ENCODE data around the gene ANGPTL3.
"Not testable (repeated sequence)": the region's sequence is repeated elsewhere in the genome, so short reads cannot be mapped to it uniquely, and the experiment has no call there.

The ANGPTL3 gene

DNA sequence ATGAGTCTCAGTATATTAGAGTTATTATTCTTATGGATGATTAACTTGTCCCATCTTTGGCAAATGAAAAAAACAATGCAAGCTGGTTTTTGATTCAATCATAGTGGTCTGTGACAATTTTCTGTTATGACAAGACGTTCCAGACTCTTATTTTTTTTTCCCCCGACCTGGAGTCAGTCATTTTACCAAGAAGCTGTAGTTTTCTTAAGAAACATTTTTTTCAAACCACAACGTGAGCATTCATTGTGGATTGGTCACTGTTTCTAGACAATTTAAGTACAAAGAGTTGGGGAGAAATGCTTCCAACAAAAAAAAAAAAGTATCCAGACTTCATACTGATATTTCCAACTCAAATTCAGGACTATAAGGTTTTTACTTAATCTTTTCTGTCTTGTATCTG is 8.0 kb upstream of the ANGPTL3 start:
- H3K9ac ChIP-seq = no peak overlapping the region
- no peaks in the 10 kb centered on the region for H3K27me3 ChIP-seq
- TF ChIP-seq Cebpa-rat (IDR thresholded peaks at IDR 0.05) = no peak
- no peaks in the 10 kb centered on the region for H3K9me3 ChIP-seq (replicated peaks in 1 of 11)
- no peaks in the 10 kb centered on the region for H3K4me1 ChIP-seq
- no peak overlapping the region for H3K4me2 ChIP-seq
- peaks cover 0 to 69% (median 24%) of the 10 kb centered on the region in 11 experiments; a peak in 18 of 22 replicates for H3K36me3 ChIP-seq
- no peak overlapping the region for H3K27ac ChIP-seq
- H4K20me1 ChIP-seq = no peaks in the 10 kb centered on the region
- no peak overlapping the region for H3K4me3 ChIP-seq

GRCh38 chr1:62590255-62590969 is 6.9 kb upstream of the ANGPTL3 start:
- TF ChIP-seq Cebpa-rat (IDR thresholded peaks at IDR 0.05) = no peak
- H4K20me1 ChIP-seq = no peaks in the 10 kb centered on the region
- H3K27ac ChIP-seq = no peak overlapping the region
- peaks cover 0 to 60% (median 21%) of the 10 kb centered on the region in 11 experiments; a peak in 17 of 22 replicates for H3K36me3 ChIP-seq
- H3K4me1 ChIP-seq = no peaks in the 10 kb centered on the region
- no peaks in the 10 kb centered on the region for H3K27me3 ChIP-seq
- no peak overlapping the region for H3K9ac ChIP-seq
- no peak overlapping the region for H3K4me2 ChIP-seq
- no peak overlapping the region for H3K4me3 ChIP-seq
- no peaks in the 10 kb centered on the region for H3K9me3 ChIP-seq (replicated peaks in 1 of 11)

DNA sequence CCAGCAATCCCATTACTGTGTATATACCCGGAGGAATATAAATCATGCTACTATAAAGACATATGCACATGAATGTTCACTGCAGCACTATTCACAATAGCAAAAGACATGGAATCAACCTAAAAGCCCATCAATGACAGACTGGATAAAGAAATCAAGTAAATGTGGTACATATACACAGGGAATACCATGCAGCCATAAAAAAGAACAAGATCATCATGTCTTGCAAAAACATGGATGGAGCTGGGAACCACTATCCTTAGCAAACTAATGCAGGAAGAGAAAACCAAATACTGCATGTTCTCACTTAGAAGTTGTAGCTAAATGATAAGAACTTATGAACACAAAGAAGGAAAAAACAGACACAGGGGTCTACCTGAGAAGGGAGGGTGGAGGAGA is 6.4 kb upstream of the ANGPTL3 start:
- Histone ChIP-seq H3K27ac (no peak overlapping the region), H3K9ac (no peak overlapping the region), H3K9me3 (replicated peaks in 1 of 11) (no peaks in the 10 kb centered on the region), H3K36me3 (peaks cover 0 to 59% (median 17%) of the 10 kb centered on the region in 11 experiments; a peak in 16 of 22 replicates), H3K27me3 (no peaks in the 10 kb centered on the region), H4K20me1 (no peaks in the 10 kb centered on the region), H3K4me1 (no peaks in the 10 kb centered on the region), H3K4me2 (no peak overlapping the region), H3K4me3 (no peak overlapping the region)
- no peak for TF ChIP-seq Cebpa-rat (IDR thresholded peaks at IDR 0.05)

DNA sequence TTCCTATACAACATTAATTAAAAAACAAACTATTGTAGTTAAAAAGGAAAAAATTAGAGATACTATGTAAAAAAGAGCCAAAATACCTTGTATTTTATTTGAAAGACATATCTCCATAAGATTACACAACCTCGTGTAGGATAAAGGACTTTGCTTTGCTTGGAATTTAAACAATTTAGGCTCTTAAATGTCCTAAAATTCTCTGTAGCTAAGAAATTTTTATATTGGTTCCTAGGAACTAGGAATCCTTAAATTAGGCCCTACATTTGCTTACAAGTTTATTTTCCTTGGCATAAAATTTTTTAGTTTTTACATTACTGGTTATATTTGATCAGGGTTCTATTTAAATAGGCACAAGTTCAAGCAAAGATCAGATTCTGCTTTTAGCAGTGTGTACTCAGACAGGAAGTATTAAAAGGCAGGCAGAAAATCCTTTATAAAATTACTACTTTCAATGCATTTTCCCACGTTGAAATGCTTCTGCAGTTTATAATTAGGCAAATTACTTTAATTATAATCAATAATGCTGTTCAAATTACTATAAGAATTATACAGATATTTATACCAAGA is 3.4 kb upstream of the ANGPTL3 start:
- H3K36me3 ChIP-seq = peaks cover 0 to 50% (median 10%) of the 10 kb centered on the region in 11 experiments; a peak in 12 of 22 replicates
- H4K20me1 ChIP-seq = no peaks in the 10 kb centered on the region
- TF ChIP-seq Cebpa-rat (IDR thresholded peaks at IDR 0.05) = no peak
- H3K27ac ChIP-seq = no peak overlapping the region
- no peak overlapping the region for H3K4me3 ChIP-seq
- H3K4me2 ChIP-seq = no peak overlapping the region
- no peaks in the 10 kb centered on the region for H3K27me3 ChIP-seq
- no peak overlapping the region for H3K9ac ChIP-seq
- H3K9me3 ChIP-seq (replicated peaks in 1 of 11) = no peaks in the 10 kb centered on the region
- no peaks in the 10 kb centered on the region for H3K4me1 ChIP-seq

GRCh38 chr1:62595647-62596046 is 1.7 kb upstream of the ANGPTL3 start:
- H3K36me3 ChIP-seq = peaks cover 0 to 42% (median 8%) of the 10 kb centered on the region in 11 experiments; a peak in 10 of 22 replicates
- H3K27ac ChIP-seq = no peak overlapping the region
- H3K4me3 ChIP-seq = no peak overlapping the region

GRCh38 chr1:62599044-62599443 is 1.7 kb downstream of the ANGPTL3 start:
- Histone ChIP-seq H3K36me3 (peaks cover 0 to 26% (median 0%) of the 10 kb centered on the region in 11 experiments; a peak in 3 of 22 replicates), H3K27me3 (no peaks in the 10 kb centered on the region), H3K27ac (no peak overlapping the region), H3K4me3 (no peak overlapping the region), H3K9ac (no peak overlapping the region), H3K4me2 (no peak overlapping the region), H4K20me1 (peaks cover 0 to 4% (median 0%) of the 10 kb centered on the region in 11 experiments; a peak in 1 of 22 replicates), H3K4me1 (no peaks in the 10 kb centered on the region), H3K9me3 (replicated peaks in 1 of 11) (no peaks in the 10 kb centered on the region)
- no peak for TF ChIP-seq Cebpa-rat (IDR thresholded peaks at IDR 0.05)

More at GRCh38 chr1:62595647-62596046, 1.7 kb upstream of the ANGPTL3 start:
- peaks cover 0 to 3% (median 0%) of the 10 kb centered on the region in 11 experiments; a peak in 1 of 22 replicates for H4K20me1 ChIP-seq
- no peaks in the 10 kb centered on the region for H3K4me1 ChIP-seq
- no peak overlapping the region for H3K9ac ChIP-seq
- TF ChIP-seq Cebpa-rat (IDR thresholded peaks at IDR 0.05) = no peak
- no peaks in the 10 kb centered on the region for H3K27me3 ChIP-seq
- H3K9me3 ChIP-seq (replicated peaks in 1 of 11) = no peaks in the 10 kb centered on the region
- H3K4me2 ChIP-seq = no peak overlapping the region

DNA sequence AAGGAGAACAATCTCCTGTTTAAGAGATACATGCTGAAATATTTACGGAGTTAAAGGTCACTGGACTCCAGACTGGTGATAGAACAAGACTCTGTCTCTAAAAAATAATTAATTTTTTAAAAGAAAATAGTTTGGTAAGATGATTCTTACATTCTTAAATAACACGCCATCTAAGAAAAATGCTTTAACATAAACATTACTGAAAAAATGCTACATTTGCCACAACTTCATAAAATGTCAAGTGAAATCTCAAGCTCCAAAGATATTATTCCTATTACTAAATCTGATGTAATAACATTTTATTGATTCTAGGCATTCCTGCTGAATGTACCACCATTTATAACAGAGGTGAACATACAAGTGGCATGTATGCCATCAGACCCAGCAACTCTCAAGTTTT is 4.1 kb downstream of the ANGPTL3 start:
- Histone ChIP-seq H3K4me1 (no peaks in the 10 kb centered on the region), H3K4me3 (no peak overlapping the region), H3K27ac (no peak overlapping the region), H3K4me2 (no peak overlapping the region), H4K20me1 (peaks cover 0 to 4% (median 0%) of the 10 kb centered on the region in 11 experiments; a peak in 1 of 22 replicates), H3K9me3 (replicated peaks in 1 of 11) (no peaks in the 10 kb centered on the region), H3K9ac (no peak overlapping the region), H3K36me3 (peaks cover 0 to 20% (median 0%) of the 10 kb centered on the region in 11 experiments; a peak in 3 of 22 replicates), H3K27me3 (no peaks in the 10 kb centered on the region)
- no peak for TF ChIP-seq Cebpa-rat (IDR thresholded peaks at IDR 0.05)

GRCh38 chr1:62608905-62609304 is 11.6 kb downstream of the ANGPTL3 start:
- TF ChIP-seq Cebpa-rat (IDR thresholded peaks at IDR 0.05) = no peak
- peaks cover 0 to 7% (median 1%) of the 10 kb centered on the region in 10 experiments; a peak in 5 of 20 replicates for H3K4me1 ChIP-seq
- H3K4me2 ChIP-seq = no peak overlapping the region
- H3K27ac ChIP-seq = no peak overlapping the region
- H3K9ac ChIP-seq = no peak overlapping the region
- no peak overlapping the region for H3K4me3 ChIP-seq
- H3K27me3 ChIP-seq = no peaks in the 10 kb centered on the region
- H4K20me1 ChIP-seq = no peaks in the 10 kb centered on the region
- H3K9me3 ChIP-seq (replicated peaks in 1 of 11) = peaks cover 0 to 12% (median 0%) of the 10 kb centered on the region in 11 experiments; a peak in 1 of 22 replicates
- peaks cover 4 to 31% (median 12%) of the 10 kb centered on the region in 11 experiments; a peak in 17 of 22 replicates for H3K36me3 ChIP-seq

DNA sequence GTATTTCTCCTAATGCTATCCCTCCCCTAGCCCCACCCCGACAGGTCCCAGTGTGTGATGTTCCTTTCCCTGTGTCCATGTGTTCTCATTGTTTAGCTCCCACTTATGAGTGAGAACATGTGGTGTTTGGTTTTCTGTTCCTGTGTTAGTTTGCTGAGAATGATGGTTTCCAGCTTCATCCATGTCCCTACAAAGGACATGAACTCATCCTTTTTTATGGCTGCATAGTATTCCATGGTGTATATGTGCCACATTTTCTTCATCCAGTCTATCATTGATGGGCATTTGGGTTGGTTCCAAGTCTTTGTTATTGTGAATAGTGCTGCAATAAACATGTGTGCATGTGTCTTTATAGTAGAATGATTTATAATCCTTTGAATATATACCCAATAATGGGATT is 13.3 kb downstream of the ANGPTL3 start:
- not testable (repeated sequence) for H3K4me3 ChIP-seq, H3K27ac ChIP-seq

More for the DNA sequence above, 13.3 kb downstream of the ANGPTL3 start:
- H3K9ac ChIP-seq, H3K4me2 ChIP-seq, H4K20me1 ChIP-seq, H3K27me3 ChIP-seq, H3K4me1 ChIP-seq: not testable (repeated sequence)
- Histone ChIP-seq H3K9me3 (replicated peaks in 1 of 11) (peaks cover 0 to 12% (median 0%) of the 10 kb centered on the region in 11 experiments; a peak in 1 of 22 replicates), H3K36me3 (peaks cover 4 to 31% (median 12%) of the 10 kb centered on the region in 11 experiments; a peak in 18 of 22 replicates)
